Endothelial cell of hepatic sinusoid (primary cell): Measurements from ENCODE around the gene ANKDD1A.

Source experiments
- in situ Hi-C: cut with HindIII; loops from 2 replicates; pipeline ENCODE4 v1.10.0; 2017; ENCODE audit warnings: low sequenced_read_pairs

Gene ANKDD1A

GRCh38 chr15:64911311-64912186 lies at the start of gene ANKDD1A:
ANKDD1A (plus strand) TSS chr15:64911902; CDS start chr15:64911931, 29 bp downstream.
- in situ Hi-C loops = no loop called here

GRCh38 chr15:64861960-64862359 lies 49.7 kb upstream of the ANKDD1A start:
- in situ Hi-C loops = no loop called here

- in situ Hi-C loops = no loop called here
Observed at GRCh38 chr15:64862408-64862807, 49.3 kb upstream of the ANKDD1A start.

- in situ Hi-C loops = no loop called here
Observed at GRCh38 chr15:64864068-64864467, 47.6 kb upstream of the ANKDD1A start.

- in situ Hi-C loops = no loop called here
Observed at GRCh38 chr15:64865126-64865997, 46.3 kb upstream of the ANKDD1A start.

- in situ Hi-C loops = no loop called here
Observed at GRCh38 chr15:64865998-64866520, 45.6 kb upstream of the ANKDD1A start.

- in situ Hi-C loops = no loop called here
Observed at GRCh38 chr15:64869501-64869900, 42.2 kb upstream of the ANKDD1A start.

- in situ Hi-C loops = no loop called here
Observed at GRCh38 chr15:64870353-64870752, 41.3 kb upstream of the ANKDD1A start.

- in situ Hi-C loops = no loop called here
Observed at GRCh38 chr15:64875641-64876223, 36.0 kb upstream of the ANKDD1A start.

- in situ Hi-C loops = no loop called here
Observed at GRCh38 chr15:64877435-64877834, 34.3 kb upstream of the ANKDD1A start.

GRCh38 chr15:64878705-64879104 lies 33.0 kb upstream of the ANKDD1A start:
- in situ Hi-C loops = no loop called here

- in situ Hi-C loops = no loop called here
Observed at GRCh38 chr15:64883100-64883581, 28.6 kb upstream of the ANKDD1A start.

GRCh38 chr15:64883997-64884511 lies 27.6 kb upstream of the ANKDD1A start:
- in situ Hi-C loops = no loop called here

- in situ Hi-C loops = no loop called here
Observed at GRCh38 chr15:64884679-64885078, 27.0 kb upstream of the ANKDD1A start.

GRCh38 chr15:64888336-64888735 lies 23.4 kb upstream of the ANKDD1A start:
- in situ Hi-C loops = no loop called here

- in situ Hi-C loops = no loop called here
Observed at GRCh38 chr15:64891561-64891960, 20.1 kb upstream of the ANKDD1A start.

- in situ Hi-C loops = no loop called here
Observed at GRCh38 chr15:64892847-64893403, 18.8 kb upstream of the ANKDD1A start.

- in situ Hi-C loops = no loop called here
Observed at GRCh38 chr15:64893481-64894394, 18.0 kb upstream of the ANKDD1A start.

GRCh38 chr15:64894395-64895056 lies 17.2 kb upstream of the ANKDD1A start:
- in situ Hi-C loops = no loop called here
